ENCODE measurements around the gene ADAMTS17. TPM values are rescaled to one million over a fixed set of nuclear protein-coding genes. Genes with fewer than 3 reads are reported as not detected.

ADAMTS17 gene
- polyA plus RNA-seq, 2 of the 4 experiments (the other 2 are of a cell fraction) = 0.05 TPM; not detected in 1

- 73% methylated on average over 20 of the region's 20 CpGs for WGBS (ENCODE audit: missing lambda C conversion rate)
- Histone ChIP-seq H3K4me2 (no peak overlapping the region), H3K4me1 (peaks cover 7% of the 10 kb centered on the region; the same call in 2 of the 3 replicates), H3K9me3 (peaks cover 3% of the 10 kb centered on the region; the same call in 1 of the 3 replicates), H3K4me3 (no peak overlapping the region), H3K27ac (peak overlapping the region; percentile 16 to 60; a peak in 3 of 6 replicates)
- ChIA-PET CTCF (no interaction called here), POLR2A (no interaction called here)
- DNase-seq (ENCODE audit: low read depth in 1 of 2, low spot score in 1 of 2) (peak; percentile 48 to 83), ATAC-seq (peak; percentile 79 to 83), FAIRE-seq (no peak)
- TF ChIP-seq CEBPB (IDR thresholded peaks at IDR 0.05) = 0 out of 4 replicates have a peak, but pooled peaks of 1 of the 2 experiments have one; percentile 15
- TF ChIP-seq NFE2L2 (conservative IDR thresholded peaks at IDR 0.05; ENCODE audit: low read length) = peak; percentile 99
- TF ChIP-seq FOSL2 (IDR thresholded peaks at IDR 0.05) = no peak
- TF ChIP-seq FOSL2 (CRISPR knock-in tag; IDR thresholded peaks at IDR 0.05) = peak; percentile 89
- TF ChIP-seq MAFK (IDR thresholded peaks at IDR 0.05; ENCODE audit: partially characterized antibody) = peak; percentile 100
- TF ChIP-seq KDM1A (IDR thresholded peaks at IDR 0.05; ENCODE audit: low read depth) = no peak
- TF ChIP-seq POLR2A (IDR thresholded peaks at IDR 0.05; ENCODE audit: low read length) = no peak
- 0 out of 5 replicates have a peak, but pooled peaks of 1 of the 2 experiments have one; percentile 12 for TF ChIP-seq EP300 (IDR thresholded peaks at IDR 0.05)
These were observed 99.9 kb downstream of the ADAMTS17 start for GRCh38 chr15:100241572-100242482.

DNA sequence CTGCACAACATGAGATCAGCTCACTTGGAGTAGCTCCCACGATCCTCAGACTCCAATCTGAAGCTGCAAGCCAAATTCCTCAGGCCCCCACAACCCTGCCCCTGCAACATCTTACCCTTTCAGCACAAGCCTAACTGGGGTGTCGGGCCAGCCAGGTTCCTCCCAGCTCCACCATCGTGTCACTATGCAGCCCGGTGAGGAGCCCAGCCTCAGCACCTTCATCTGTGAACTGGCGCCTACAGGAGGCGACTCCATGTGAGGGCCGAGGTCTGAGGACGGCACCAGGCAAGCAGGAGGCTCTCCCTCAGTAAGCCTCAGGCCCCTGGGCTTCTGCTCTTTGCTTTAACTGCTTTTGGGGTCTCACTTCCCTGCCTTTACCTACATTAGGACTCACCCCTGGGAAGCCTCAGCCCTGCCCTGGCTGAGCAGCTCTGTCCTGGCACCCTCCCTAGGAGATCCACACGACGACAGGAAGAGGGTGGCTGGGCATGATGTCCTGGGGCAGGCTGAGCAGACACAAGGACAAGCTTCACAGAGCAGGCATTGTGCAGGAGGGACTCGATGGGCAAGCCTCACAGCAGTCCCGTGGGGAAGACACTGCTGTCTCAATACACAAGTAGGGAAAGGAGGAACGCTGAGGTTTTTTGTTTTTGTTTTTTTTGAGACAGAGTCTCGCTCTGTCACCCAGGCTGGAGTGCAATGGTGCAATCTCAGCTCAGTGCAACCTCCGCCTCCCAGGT, 104.6 kb downstream of the ADAMTS17 start:
- Histone ChIP-seq H3K27ac (no peak overlapping the region), H3K4me1 (peaks cover 7% of the 10 kb centered on the region; the same call in 2 of the 3 replicates), H3K9me3 (no peaks in the 10 kb centered on the region; the same call in 2 of the 3 replicates), H3K4me2 (no peak overlapping the region), H3K4me3 (no peak overlapping the region)
- POLR2A ChIA-PET = no interaction called here
- DNase-seq (ENCODE audit: low read depth in 1 of 2, low spot score in 1 of 2) = no peak
- CTCF ChIA-PET = interaction anchor here (0.6 to 1.3 kb wide), 4 partner anchors 14 to 556 kb away, joined by 3 to 4 read pairs (median 4); no protein-coding TSS in a partner anchor
- FAIRE-seq = no peak
- ATAC-seq = peak in 1 of 2 experiments; percentile 21; a peak in 3 of 6 replicates
- 33% methylated on average over 12 of the region's 15 CpGs for WGBS (ENCODE audit: missing lambda C conversion rate)
- no peak for TF ChIP-seq RFX5 (IDR thresholded peaks at IDR 0.05)
- TF ChIP-seq ESRRA (IDR thresholded peaks at IDR 0.05; ENCODE audit: borderline replicate concordance, low read length) = no peak
- no peak for TF ChIP-seq MYC (IDR thresholded peaks at IDR 0.05; ENCODE audit: borderline replicate concordance, low read length)
- no peak for TF ChIP-seq HEYL (CRISPR knock-in tag; IDR thresholded peaks at IDR 0.05)
- no peak for TF ChIP-seq KDM1A (IDR thresholded peaks at IDR 0.05; ENCODE audit: low read depth)
- no peak for TF ChIP-seq NPAS2 (CRISPR knock-in tag; IDR thresholded peaks at IDR 0.05; ENCODE audit: borderline replicate concordance)
- no peak for TF ChIP-seq ZSCAN20 (CRISPR knock-in tag; IDR thresholded peaks at IDR 0.05)
- no peak for TF ChIP-seq ZNF302 (CRISPR knock-in tag; IDR thresholded peaks at IDR 0.05)

DNA sequence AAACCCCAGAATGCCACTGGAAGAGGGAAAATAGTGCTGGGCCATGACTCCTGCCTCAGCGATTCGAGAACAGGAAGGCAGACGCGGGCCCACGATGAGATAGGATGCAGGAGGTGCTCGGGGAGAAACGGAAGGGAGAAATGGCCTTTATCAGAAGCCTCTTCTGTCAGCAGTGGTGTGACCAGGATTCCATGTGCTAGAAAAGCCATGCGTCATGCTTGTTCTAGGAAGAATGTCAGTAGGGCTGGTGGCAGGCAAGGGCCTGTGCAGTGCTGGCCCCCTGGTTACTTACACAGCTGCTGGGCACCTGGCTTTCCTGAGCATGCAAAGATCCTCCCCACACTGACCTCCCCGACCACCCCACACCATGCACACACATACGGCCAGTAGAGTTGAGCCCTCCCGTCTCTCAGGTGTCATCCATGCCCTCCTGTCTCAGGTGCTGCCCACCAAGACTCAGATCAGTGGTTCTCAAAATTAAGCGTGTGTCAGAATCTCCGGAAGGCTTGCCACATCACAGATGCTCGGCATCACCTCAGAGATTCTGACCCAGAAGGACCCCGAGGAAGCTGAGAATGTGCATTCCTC, 106.7 kb downstream of the ADAMTS17 start:
- H3K4me2 ChIP-seq = no peak overlapping the region
- 65% methylated on average over 15 of the region's 15 CpGs for WGBS (ENCODE audit: missing lambda C conversion rate)
- no peaks in the 10 kb centered on the region for H3K9me3 ChIP-seq
- no peak for ATAC-seq
- no peak for DNase-seq (ENCODE audit: low read depth in 1 of 2, low spot score in 1 of 2)
- no peaks in the 10 kb centered on the region for H3K4me1 ChIP-seq
- no peak for FAIRE-seq
- TF ChIP-seq MAFK (IDR thresholded peaks at IDR 0.05; ENCODE audit: partially characterized antibody) = no peak
- TF ChIP-seq, protein P1, sequence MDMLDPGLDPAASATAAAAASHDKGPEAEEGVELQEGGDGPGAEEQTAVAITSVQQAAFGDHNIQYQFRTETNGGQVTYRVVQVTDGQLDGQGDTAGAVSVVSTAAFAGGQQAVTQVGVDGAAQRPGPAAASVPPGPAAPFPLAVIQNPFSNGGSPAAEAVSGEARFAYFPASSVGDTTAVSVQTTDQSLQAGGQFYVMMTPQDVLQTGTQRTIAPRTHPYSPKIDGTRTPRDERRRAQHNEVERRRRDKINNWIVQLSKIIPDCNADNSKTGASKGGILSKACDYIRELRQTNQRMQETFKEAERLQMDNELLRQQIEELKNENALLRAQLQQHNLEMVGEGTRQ (IDR thresholded peaks at IDR 0.05) = no peak
- CTCF ChIA-PET = interaction anchor here (1.0 to 1.3 kb wide), 2 partner anchors 9 to 12 kb away, joined by 3 read pairs; no protein-coding TSS in a partner anchor
- H3K27ac ChIP-seq = no peak overlapping the region
- POLR2A ChIA-PET = no interaction called here
- H3K4me3 ChIP-seq = no peak overlapping the region

Measured in A549 (cell line).